ENCODE data around the gene FADS6. TPM values are rescaled to one million over a fixed set of nuclear protein-coding genes. Genes with fewer than 3 reads are reported as not detected.
A peak's percentile ranks its signal among the peaks of the same experiment; 100 is the strongest.
"Not testable (repeated sequence)": the region's sequence is repeated elsewhere in the genome, so short reads cannot be mapped to it uniquely, and the experiment has no call there.

The FADS6 gene
- total RNA-seq, 1 experiment from 2014 or later: not detected

DNA sequence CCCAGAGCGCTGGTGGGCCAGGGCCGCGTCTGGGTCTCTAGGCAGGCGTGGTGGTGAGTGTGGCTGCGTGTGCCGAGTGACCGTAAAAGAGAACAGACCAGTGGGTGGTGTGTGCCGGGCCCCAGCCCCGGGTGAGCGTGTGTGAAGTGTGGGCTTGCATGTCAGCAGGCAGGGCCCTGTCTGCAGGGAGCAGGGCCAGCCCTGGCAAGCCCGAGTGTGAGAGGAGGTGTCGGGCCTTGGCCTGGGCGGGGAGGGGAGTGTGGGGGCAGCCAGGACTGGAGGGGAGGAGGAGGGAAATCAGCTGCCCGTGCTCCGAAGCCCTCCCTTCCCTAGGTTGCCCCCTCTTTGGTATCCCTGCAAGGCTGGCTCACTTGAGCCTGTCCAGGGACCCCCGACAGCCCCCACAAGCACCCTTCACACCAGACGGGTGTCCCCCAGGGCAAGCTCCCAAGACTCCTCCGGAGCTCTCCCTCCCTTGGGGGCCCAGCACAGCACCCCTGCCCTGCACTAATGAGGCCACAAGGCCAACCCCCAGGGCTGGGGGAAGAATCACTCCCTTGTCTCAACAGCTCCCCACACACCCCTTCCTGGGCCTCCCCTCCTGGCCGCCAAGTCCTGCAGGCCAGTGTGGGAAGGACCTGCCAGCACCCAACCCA lies 27.7 kb upstream of the FADS6 start:
- DNase-seq (ENCODE audit: low spot score): no peak

GRCh38 chr17:74920642-74921025 lies 27.2 kb upstream of the FADS6 start:
- DNase-seq (ENCODE audit: low spot score): no peak

- no peak for DNase-seq (ENCODE audit: low spot score)
These were observed 26.8 kb upstream of the FADS6 start for GRCh38 chr17:74920306-74920620.

DNA sequence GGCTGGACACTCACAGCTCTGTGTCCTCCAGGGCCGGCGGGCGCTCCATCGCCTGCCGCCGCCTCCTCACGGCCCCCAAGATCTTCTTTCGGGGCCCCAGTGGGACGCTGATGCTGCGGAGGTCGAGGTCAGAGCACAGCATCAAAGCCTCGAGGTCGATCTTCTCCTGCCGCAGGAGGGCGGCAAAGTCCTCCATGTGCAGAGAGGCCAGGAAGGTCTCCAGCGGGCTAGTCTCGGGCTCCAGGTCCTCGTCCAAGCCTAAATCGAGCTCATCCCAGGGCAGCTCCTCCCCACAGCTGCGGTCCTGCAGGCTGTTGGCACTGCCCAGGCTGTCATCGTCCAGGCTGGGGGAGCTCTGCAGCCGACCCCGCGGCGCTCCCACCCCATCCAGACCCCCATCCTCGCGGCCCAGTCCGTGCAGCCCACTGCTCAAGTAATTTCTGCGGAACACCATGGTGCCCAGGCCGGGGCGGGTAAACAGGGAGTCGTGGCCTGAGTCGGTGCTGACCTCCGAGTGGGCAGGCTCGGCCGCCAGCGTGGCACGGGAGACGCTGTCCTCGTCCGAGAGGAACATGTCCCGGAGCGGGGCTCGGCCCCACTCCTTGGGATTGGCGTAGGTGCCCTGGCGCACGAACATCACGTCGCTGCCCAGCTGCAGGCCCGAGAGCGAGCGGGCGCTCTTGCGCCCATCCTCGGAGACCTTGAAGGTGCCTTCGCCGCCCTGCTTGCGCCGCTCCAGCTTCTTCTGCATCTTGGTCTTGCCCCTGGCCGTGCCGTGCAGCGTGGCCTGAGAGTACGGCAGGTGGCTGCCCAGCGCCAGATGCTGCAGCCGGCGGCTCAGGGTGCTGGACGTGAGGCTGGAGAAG lies 26.2 kb upstream of the FADS6 start:
- DNase-seq (ENCODE audit: low spot score): peak; percentile 32

DNA sequence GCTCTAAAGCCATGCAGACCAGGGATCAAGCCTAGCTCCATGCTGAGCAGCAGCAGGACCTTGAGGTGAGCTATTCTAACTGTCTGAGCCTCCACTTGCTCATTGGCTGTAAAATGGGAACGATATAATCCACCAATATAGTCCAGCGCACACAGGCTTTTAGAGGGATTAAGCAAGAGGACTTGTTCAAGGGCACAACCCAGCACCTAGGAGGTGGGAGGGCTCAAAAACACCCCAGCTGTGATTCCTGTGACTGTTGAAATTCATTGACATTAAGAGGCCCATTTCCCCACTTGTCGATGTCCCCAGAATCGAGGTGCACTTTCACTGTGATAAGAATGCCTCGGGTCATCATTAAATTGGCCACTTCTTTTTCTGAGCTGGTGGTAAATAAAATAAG lies 25.5 kb upstream of the FADS6 start:
- no peak for DNase-seq (ENCODE audit: low spot score)

DNA sequence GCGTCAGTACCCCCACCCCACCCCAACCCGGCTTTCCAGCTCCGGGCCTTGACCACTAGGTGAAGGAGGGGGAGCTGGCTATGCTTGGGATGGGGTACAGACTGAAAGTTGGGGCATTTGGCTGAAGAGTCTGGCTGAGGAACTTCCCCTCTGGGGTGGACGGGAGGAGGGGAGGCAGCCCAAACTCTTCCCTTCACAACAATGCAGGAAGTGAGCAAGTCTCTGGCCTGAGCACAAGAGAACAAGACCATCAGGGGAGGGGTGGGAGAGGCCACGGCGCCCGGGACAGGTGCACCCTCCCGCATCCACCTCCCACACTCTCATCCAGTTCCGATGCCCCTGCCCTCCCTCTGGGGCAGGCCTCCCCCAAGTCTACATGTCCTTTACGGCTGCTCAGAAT lies 24.0 kb upstream of the FADS6 start:
- DNase-seq (ENCODE audit: low spot score): no peak

GRCh38 chr17:74916851-74917199 lies 23.4 kb upstream of the FADS6 start:
- no peak for DNase-seq (ENCODE audit: low spot score)

GRCh38 chr17:74916136-74916850 lies 22.9 kb upstream of the FADS6 start:
- no peak for DNase-seq (ENCODE audit: low spot score)

GRCh38 chr17:74911423-74911822 lies 18.0 kb upstream of the FADS6 start:
- DNase-seq (ENCODE audit: low spot score): not testable (repeated sequence)

DNA sequence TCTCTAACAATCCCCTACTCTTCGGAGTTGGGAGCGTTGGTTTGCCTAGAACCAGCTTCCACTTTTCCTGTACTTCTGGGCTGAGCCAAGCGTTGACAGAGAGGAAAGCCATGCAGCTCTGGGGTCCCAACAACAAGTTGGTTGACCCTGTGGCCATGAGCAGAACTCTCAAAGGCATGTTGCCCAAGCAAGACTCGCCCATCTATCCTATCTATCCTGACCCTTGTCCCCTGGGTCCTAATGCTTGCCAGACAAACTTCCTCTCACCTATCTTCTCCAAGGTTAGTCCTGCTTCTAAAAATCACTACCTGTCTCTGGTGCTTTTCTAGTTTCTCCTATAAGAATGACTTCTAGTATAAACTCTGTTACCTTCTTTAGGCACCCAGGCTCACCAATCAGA lies 15.7 kb upstream of the FADS6 start:
- not testable (repeated sequence) for DNase-seq (ENCODE audit: low spot score)

GRCh38 chr17:74907012-74907411 lies 13.6 kb upstream of the FADS6 start:
- no peak for DNase-seq (ENCODE audit: low spot score)

- not testable (repeated sequence) for DNase-seq (ENCODE audit: low spot score)
These were observed 12.9 kb upstream of the FADS6 start for GRCh38 chr17:74906214-74906793.

DNA sequence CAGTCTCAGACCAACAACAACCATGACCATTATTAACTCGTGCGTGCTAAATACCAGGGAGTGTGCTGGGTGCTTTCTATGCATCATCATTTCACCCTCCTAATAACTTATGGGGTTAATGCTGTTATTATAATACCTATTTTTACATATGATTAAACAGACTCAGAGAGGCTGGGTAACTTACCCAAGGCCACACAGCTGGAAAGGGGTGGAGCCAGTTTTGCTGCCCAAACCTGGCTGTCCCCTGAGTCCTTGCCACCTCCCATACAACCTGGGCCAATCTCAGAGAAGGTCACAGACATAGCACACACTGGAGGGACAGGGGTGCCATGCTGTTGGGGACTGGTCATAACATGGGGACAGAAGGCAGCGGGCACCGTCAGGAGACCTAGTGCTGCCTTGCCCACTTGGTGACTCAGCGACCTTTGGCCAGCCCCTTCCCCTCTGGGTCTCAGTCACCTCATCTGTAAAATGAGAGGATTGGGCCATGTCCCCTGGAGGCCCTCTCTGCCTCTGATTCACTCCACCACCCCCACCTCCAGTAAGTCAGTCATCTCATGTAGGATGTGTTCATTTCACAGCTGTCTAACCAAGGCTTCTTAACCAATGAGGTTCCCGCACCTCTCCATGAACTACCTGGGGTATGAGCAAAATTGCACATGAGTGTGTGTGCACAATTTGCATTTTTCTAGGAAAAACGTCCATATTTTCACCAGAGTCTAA lies 11.4 kb upstream of the FADS6 start:
- DNase-seq (ENCODE audit: low spot score): no peak

DNA sequence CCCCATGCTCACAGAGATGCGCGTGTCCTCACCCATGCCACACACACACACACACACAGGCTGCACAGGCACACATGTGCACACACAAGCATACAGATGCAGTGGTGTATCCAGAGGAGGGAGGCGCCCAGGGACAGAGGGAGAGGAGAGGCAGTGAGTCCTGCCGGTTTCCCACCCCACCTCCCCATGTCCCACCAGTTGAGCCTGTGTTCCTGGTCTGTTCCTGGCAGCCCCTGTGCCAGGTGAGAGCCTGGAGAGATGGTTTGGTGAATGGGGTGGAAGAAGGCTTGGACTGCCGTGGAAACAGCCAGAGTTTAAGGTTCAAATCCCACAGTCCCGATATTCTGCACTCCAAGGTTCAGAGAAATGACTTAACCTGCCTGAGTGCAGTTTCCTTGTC lies 10.2 kb upstream of the FADS6 start:
- no peak for DNase-seq (ENCODE audit: low spot score)

DNA sequence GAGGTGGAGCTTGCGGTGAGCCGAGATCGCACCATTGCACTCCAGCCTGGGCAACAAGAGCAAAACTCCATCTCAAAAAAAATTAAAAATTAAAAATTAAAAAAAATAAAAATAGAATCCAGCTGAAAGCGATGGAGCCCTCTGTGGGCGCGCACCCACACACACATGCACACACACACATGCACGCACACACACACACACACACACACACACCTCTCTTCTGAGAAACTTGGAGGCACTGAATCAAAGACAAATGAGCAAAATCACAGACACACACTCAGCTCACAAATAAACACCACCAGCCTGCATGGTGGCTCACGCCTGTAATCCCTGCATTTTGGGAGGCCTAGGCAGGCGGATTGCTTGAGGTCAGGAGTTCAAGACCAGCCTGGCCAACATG lies 9.6 kb upstream of the FADS6 start:
- DNase-seq (ENCODE audit: low spot score): no peak

DNA sequence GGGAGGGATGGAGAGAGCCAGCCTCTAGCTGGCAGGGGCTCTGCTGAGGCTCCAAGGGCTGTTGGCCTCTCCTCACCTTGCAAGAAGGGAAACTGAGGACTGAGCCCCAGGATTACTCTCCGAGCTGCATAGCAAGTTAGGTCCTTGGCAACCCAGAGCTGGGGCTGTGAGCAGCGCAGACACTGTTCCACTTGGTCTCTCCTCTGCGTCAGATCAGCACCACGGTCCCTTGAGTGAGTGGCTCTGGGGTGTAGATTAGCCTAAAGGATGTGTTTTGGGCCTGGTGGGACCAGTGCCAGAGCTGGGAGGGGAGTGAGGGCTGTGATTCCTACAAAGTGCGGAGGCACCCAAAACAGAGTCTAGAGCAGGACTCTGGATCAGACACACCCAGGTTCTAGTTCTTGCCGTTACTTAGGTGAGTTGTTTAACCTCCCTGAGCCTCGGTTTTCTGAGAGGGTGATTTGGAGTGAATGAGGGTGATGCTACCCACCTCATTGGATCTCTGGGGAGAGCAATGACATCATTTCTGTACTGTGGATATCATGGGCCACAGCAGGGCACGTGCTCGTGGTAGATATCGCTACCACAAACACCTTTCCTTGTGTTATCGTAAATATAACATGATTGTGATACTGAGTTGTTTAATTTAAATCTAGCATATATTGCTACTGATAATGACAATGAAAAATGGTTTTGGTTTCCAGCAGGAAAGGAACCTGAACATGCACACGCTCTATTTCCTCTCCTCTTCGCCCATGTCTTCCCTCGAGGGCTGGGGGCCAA lies 8.1 kb upstream of the FADS6 start:
- DNase-seq (ENCODE audit: low spot score): no peak

DNA sequence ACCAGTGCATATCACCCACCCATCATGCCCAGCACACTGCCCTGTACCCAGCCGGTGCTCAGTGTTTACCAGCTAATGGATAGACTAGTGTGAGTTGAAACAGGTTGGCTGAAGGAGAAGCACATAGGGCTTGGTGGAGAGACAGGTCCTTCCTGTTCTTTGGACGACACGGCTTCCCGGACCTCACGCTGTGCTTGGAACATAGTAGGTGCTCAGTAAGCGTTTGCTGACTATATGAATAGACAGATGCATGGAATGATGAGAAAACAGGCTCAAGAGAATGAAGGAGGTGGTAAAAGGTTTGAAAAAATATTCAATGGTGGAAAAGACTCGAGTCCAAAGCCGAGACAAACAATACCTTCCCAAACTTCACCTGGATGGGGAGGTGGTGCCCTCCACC lies 6.8 kb upstream of the FADS6 start:
- DNase-seq (ENCODE audit: low spot score): no peak

DNA sequence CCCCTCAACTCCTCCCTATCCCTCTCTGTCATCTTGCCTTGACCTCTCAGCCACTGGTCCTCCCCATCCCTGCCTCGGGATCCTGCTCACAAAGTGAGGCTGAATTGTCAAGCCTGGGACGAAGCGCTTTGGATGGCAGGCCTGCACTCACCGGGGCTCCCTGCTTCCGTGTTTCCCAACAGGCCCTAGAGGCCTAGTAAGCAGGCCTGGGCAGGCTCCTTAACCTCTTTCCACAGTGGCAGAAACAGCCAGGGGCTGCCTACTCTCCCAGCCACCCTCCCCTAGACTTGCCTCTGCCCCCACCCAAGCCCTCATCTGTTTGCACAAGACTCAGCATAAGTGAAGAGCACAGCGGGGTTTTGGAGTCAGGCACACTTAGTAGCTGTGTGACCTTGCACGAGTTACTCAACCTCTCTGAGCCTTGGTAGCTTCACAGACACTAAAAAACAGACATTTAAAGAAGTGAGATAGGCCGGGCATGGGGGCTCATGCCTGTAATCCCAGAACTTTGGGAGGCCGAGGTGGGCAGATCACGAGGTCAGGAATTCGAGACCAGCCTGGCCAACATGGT lies 5.0 kb upstream of the FADS6 start:
- no peak for DNase-seq (ENCODE audit: low spot score)

DNA sequence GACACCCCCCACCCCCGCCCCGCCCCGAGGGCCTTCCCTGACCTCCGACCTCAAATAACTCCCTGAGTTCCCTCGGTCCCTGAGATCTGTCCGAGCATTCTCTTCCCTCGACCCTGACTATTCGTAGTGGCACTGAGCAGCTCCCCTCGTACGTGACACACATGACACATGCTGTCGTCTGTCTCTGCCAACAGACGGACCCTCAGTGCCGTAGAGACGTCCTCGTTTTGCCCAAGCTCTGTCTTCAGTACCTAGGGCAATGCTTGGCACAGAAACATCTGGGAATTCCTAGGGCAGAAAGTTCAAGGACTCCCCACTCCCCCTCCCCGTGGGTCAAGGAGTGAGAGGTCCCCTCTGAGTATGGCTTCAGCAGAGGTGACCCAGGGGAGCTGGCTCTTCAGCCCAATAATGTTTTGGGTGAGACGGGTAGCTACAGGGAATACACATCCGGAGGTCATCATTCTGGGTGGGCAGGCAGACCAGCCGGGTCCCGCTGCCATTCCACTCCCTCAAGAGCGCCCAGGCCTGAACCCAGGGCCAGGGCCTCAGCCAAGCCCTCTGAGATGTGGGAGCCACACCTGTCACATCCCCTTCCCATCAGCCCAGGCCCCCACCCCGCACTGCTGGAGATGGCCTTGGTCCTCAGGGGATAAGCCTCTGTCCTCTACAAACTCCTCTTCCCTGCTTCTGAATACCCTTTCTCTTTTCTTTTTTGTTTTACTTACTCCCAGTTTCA lies 671 bp upstream of the FADS6 start:
- no peak for DNase-seq (ENCODE audit: low spot score)
